Amniotic epithelial cell (primary cell): Measurements from ENCODE around the gene OR13J1.

Experiments
- DNase-seq: peaks from one replicate; pipeline ENCODE4 v3.0.0-alpha.2; 2010; ENCODE audit warnings: low read depth

OR13J1 gene

GRCh38 chr9:35834260-35835215 is 35.7 kb downstream of the OR13J1 start:
- no peak for DNase-seq

GRCh38 chr9:35832814-35833213 is 37.4 kb downstream of the OR13J1 start:
- no peak for DNase-seq

GRCh38 chr9:35831040-35831439 is 39.2 kb downstream of the OR13J1 start:
- no peak for DNase-seq

GRCh38 chr9:35829764-35830096 is 40.5 kb downstream of the OR13J1 start:
- DNase-seq = no peak

GRCh38 chr9:35829084-35829763 is 41.0 kb downstream of the OR13J1 start, which contains the start of gene TMEM8B:
TMEM8B (plus strand) TSS chr9:35829228; CDS start chr9:35829448, 220 bp downstream.
- DNase-seq = peak; percentile 84

GRCh38 chr9:35828716-35829083 is 41.5 kb downstream of the OR13J1 start, which contains the start of gene FAM221B:
FAM221B (minus strand) TSS chr9:35828732; CDS start chr9:35826161, 2,571 bp downstream.
- DNase-seq = no peak

GRCh38 chr9:35827486-35827885 is 42.7 kb downstream of the OR13J1 start:
- peak; percentile 84 for DNase-seq

- DNase-seq = peak; percentile 71
Measured at GRCh38 chr9:35826071-35826701, 44.0 kb downstream of the OR13J1 start.

- DNase-seq = no peak
Measured at GRCh38 chr9:35822926-35823325, 47.3 kb downstream of the OR13J1 start.

- peak; percentile 85 for DNase-seq
Measured at GRCh38 chr9:35820076-35820475, 50.1 kb downstream of the OR13J1 start.
